GM12891 (cell line): Measurements from ENCODE around the gene KRT20.

Source experiments
- PAX5 ChIP-seq: IDR thresholded peaks from 2 replicates; pipeline ENCODE4 v1.6.1; 2011; ENCODE audit warnings: low read length, moderate library complexity, mild to moderate bottlenecking; ENCODE audit not compliant: insufficient read depth, severe bottlenecking
- POLR2A ChIP-seq: IDR thresholded peaks from 2 replicates; pipeline ENCODE4 v1.6.1; 2011; ENCODE audit warnings: low read depth, low read length, control low read depth
- POLR2AphosphoS5 ChIP-seq: IDR thresholded peaks from 2 replicates; pipeline ENCODE4 v1.6.1; 2011; ENCODE audit warnings: low read depth, low read length, control low read depth
- POU2F2 ChIP-seq: IDR thresholded peaks from 2 replicates; pipeline ENCODE4 v1.6.1; 2011; ENCODE audit warnings: low read depth, mild to moderate bottlenecking, control low read depth, low read length, moderate library complexity
- SPI1 ChIP-seq: IDR thresholded peaks from 2 replicates; pipeline ENCODE4 v1.6.1; 2011; ENCODE audit warnings: low read depth, low read length, control low read depth
- TAF1 ChIP-seq: IDR thresholded peaks from 2 replicates; pipeline ENCODE4 v1.6.1; 2011; ENCODE audit warnings: low read depth, low read length, control low read depth

GRCh38 chr17:40864661-40865390 is 20.2 kb downstream of the KRT20 start:
- no peak for TF ChIP-seq POLR2A
- no peak for TF ChIP-seq TAF1
- TF ChIP-seq POLR2AphosphoS5: no peak
- no peak for TF ChIP-seq POU2F2
- TF ChIP-seq SPI1: no peak
- TF ChIP-seq PAX5: no peak
